Measurements from ENCODE around the gene CTBP1.

The CTBP1 gene

DNA sequence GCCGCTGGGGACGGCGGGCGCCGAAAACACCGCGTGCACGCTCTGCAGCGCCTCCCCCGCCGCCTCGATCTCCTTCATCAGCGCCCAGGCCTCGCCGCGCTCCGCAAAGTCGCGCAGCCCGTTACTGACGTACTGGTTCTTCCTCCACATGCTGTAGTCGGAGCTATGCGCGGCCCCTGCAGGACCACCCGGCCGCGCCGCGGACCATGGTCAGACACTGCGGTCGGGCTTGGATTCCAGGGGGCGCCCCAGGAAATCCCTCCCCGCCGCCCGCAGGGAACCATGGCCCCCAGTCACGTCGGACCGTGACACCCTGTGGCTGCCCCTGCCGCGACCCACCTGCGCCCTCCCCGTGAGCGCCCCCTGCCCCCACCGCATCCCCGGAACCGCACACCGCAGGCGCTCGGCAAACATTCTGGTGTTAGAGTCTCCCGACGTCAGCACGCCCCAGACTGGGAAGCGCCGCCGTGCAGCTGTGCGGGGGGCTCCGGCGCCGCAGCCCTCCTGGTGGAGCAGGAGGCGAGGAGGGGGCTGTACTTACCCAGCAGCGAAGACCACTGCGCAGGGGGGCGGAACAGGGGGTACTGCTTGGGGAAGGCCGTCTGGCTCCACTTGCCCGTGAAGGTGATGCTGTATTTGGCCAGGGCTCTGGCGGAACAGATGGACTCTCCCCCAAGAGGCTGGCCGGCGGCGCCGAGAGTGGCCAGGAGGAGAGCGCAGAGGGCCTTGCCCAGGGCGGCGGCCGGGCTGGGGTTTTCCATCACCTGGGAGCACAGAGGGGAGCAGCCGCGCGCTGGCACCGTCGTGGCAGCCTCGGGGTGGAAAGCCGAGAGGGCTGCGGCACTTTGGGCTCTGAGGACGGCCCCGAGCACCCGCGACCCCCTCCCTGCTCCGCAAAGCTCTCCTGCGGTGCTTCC is 77.4 kb downstream of the CTBP1 start:
- DNase-seq, result peak; percentile 6

DNA sequence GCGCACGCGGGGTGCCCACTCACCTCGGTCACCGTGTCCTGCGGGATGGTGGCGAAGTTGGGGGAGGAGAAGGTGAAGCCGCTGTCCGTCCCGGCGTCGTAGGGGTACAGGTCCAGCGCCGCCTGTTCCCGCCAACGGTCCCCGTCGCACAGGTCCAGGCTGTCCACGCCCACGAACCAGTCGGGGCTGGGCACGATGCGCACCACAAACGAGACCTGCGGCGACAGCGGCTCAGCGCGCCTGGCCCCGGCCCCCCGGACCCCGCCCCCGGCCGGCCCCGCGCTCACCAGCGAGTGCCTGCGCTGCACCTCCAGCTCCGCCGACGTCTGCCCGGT is 78.0 kb downstream of the CTBP1 start:
- DNase-seq, result no peak

DNA sequence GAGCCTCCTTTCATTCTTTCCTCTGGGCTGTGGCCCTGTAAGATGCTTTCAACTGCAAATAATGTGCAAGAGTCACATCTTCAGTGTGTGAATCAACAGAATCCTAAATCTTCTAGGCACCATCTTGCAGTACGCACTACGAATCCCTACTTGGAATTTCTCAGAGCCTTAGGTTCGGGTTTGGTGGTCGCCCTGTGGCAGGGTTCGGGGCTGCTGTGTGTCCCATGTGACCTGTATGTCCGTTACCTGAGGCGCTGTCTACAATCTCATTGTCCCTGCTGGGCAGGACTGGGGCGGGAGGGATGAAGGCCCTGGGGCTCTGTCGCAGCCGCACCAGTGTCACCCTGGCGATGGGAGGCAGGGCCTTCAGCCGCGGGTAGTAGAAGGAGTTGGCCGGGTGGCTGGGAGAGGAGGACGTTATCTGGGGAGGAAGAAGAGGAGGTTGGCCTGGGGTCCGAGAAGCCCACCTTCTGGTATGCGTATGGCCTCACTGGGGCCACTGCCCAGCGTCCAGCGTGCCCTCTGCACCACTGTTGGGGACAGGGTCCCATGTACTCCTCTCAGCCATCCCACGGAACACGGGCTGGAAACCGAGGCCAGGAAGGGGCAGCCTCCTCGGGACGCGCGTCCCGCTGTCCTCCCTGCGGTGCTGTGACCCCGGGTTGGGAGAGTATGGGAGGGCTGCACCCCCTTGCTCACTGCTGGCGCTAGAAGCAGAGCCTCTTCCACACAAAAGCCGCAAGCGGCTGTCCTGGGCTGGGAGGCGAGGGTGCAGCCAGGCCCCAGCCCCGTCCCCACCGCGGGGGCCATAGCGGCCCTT is 78.6 kb downstream of the CTBP1 start:
- DNase-seq, result no peak

DNA sequence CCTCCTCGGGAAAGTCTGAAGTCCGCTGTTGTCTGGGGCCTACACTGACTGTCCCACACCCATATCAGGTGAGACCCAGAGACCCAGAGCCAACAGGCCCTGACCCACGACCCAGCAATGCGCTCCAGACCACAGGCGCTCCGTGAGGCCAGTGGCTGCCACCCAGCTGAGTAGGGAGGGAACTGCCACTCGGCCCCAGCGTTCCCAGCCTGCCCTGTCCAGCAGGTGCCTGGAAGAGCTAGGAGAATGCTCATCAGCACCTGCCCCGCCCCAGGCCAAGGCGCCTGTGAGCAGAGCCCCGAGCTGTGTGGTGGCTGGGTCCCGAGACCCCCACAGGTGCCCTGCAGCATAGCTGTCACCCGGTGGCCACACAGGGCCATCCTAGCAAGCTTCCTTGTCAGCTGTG is 79.2 kb downstream of the CTBP1 start:
- no peak for DNase-seq

DNA sequence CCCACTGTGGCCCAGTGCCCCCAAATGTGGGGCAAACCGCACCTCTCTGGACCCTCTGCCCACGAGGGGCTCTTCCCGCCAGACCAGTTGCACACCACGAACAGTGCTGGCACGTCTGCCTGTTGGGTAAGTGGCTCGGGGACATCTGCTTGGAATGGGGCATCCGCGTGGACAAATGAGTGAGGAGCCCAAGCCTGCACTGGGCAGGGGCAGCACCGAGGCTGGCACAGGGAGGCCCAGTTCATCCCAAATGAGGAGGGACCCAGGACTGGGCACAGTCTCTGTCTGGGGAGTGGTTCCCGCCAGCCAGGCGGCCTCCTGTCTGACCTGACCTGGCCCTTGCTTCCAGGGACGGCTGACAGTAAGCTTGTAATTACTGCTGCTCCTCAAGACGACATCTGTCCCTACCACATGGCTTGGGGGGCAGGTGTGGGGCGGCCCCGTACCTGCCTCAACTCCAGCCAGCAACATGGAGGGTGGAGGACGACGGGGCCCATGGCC is 79.7 kb downstream of the CTBP1 start:
- no peak for DNase-seq

DNA sequence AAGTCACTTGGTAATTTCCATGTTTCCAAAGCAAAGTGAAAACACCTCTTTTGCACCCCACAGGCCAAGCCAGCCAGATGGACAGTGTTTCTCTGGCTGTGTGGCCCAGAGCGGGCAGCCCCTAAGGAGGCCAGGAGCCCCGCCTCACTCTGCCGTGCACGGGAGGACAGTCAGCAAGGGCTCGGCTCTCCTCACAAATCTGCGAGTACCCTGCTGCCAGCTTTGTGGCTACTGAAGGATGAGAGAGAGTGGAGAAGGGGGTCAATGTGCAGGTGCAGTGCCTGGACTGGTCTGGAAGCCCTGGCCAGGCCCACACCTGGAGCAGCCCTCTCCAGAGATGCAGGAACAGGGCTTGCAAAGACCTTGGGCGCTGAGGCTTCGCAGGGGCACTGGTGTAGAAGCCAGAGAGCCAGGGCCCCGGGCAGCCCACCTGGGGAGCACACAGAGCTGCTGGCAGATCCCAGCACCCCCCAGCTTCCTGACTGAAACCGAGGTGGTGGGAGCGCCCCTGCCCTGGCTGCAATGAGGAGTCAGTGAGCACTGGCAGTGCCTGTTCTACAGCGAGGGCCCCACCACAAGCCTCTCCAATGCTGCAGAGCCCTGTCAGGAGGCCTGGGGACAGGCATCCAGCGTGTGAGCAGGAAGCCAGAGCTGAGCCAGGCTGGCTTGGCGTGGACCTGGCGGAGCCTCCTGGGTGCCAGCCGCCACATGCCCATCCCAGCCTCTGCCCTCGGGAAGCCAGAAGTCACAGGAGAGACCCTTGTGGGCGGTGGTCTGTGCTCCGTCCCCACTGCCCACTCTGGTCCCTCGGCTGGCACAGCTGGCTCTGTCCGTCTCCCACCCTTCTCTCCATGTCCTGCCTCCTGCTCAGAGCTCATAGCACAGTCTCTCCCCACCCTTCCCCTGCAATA is 80.5 kb downstream of the CTBP1 start:
- no peak for DNase-seq

DNA sequence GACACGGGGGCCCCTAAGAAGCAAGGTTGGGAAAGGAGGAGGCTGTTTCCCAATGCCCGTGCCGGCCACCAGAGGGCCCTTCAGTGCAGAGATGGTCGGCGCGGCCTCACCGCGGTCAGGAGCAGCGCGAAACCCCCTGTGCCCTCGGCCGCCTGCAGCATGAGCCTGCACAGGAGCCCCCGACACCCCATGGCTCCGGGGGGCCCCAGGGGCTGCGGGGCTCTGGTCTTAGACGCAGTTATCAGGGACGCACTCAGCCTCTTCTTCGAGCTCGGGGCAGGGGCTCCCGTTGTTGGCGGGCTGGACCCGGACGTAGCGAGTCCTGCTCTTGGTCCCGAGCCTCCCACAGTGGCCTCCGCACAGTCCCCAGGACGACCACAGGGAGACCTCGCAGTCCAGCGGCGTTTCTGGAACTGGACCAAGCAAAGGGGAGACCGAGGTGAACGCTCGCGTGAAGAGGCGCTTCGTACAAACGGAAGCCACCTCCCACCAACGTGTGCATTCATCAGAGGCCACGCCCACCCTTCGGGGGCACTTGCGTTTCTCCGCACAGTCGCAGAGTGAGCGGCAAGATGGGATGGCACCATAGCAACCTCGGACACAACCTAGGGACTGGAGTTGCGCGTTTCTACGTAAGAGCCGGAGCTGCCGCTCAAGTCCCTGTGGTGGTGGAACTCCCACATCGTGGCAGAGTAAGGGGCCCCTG is 81.5 kb downstream of the CTBP1 start:
- peak; percentile 85 for DNase-seq

DNA sequence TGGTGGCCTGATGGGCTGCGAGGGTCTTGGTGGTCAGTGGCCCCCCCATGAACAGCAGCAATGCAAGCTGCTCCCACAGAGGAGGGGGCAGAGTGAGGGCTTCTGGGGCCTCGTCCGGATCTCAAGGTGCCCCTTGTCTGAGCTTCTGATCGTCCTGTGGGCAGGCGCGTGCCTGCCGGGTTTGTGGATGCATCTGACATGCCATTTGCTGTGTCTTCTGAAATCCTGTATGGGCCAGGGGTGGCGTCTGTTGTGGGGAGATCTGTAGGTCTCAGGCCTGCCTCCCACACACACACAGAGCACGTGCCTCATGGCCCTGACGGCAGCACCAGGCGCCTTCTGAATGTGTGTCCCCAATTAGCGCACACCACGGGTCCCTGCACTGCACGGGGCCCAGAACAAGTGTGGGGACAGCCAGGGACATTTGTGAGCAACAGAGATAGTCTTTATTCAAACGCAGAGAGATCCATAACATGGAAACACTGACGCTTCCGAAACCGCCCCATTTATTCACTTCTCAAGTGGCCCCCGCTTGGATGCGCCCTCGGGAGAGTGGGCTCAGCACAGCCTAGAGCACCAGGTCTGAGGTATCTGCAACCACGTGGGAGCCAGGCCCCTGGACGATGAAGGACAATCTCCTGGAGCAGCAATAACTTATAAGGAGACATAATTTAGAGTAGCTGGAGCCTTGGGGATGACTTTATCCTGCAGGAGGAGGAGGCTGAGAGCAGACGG is 82.3 kb downstream of the CTBP1 start:
- DNase-seq, result no peak

DNA sequence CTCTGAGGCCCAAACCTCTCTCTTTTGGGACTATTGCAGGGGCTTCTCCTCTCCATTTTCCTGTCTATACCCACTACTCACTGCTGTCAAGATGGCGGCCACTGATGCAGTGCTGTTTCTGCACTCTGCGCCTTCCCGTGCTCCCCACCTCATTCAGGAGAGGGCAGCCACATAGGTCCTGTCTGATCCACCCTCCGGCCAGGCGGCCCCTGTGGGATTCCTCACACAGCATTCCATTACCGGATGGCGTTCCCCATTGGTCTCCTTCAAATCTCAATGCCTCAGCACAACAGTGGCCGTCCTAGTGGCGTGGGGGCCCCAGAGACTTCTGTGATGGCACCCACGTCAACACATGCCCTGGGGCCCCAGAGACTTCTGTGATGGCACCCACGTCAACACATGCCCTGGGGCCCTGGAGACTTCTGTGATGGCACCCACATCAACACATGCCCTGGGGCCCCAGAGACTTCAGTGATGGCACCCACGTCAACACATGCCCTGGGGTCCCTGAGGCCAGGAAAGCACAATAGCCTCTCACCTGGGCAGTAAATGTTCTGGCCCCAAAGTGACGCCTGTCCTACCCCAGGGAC is 83.9 kb downstream of the CTBP1 start:
- no peak for DNase-seq

DNA sequence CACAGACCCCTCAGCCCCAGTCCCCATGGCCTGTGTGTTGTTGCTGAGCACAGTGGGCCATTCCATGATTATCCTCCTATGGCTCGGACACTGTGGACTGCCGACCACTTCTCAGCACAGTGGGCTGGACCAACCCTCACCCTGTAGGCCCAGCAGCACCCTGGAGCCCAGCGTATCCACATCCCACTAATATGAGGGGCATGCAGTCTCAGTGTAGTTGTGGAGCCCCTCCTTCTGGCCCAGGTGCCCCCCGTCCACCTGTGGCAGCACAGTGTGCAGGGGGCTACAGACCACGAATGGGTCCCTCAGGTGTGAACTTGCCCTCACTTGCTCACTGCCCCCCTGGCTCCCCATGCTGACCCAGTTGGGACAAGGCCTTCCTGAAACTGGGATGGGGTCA is 84.5 kb downstream of the CTBP1 start:
- no peak for DNase-seq

DNA sequence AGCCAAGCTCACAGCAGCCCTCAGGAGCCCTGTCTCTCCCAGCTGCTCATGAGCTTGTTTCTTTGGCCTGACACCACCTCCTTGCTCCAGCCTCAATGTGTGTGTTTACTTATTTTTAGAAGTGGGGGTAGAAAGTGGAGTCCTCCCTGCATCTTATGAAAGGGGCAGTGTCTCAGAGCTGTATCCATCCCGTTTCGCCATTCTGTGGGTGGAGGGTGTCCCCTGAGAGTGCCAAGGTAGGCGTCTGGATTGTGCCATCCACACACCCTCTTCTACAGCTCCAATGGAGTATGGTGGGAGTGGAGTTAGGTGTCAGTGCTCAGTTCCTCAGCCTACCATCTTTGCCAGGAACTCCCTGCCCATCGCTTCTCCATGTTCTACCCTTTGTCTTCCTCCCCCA is 84.9 kb downstream of the CTBP1 start:
- DNase-seq, result no peak
